GM21619 (cell line): Measurements from ENCODE around the gene FAIM.
"Not testable (repeated sequence)": the region's sequence is repeated elsewhere in the genome, so short reads cannot be mapped to it uniquely, and the experiment has no call there.

Experiments
- ATAC-seq: cut with Tn5 transposase; IDR thresholded peaks from one replicate; pipeline ENCODE4 v1.9.1; 2021; ENCODE audit not compliant: unreplicated experiment

Gene FAIM

GRCh38 chr3:138675393-138675792, 66.8 kb downstream of the FAIM start:
- no peak for ATAC-seq

GRCh38 chr3:138678086-138678485, 69.5 kb downstream of the FAIM start:
- ATAC-seq, result no peak

GRCh38 chr3:138678874-138679392, 70.4 kb downstream of the FAIM start:
- ATAC-seq, result no peak

- ATAC-seq, result not testable (repeated sequence)
These were observed 72.4 kb downstream of the FAIM start for GRCh38 chr3:138680974-138681373.

GRCh38 chr3:138681463-138682220, 73.1 kb downstream of the FAIM start:
- no peak for ATAC-seq

GRCh38 chr3:138682648-138683047, 74.1 kb downstream of the FAIM start:
- no peak for ATAC-seq
